GM21360 (cell line): ENCODE data around the gene AP3S1.

Experiments
- ATAC-seq: cut with Tn5 transposase; IDR thresholded peaks from one replicate; pipeline ENCODE4 v1.9.1; 2021; ENCODE audit warnings: mild to moderate bottlenecking, moderate library complexity; ENCODE audit not compliant: unreplicated experiment

The AP3S1 gene

DNA sequence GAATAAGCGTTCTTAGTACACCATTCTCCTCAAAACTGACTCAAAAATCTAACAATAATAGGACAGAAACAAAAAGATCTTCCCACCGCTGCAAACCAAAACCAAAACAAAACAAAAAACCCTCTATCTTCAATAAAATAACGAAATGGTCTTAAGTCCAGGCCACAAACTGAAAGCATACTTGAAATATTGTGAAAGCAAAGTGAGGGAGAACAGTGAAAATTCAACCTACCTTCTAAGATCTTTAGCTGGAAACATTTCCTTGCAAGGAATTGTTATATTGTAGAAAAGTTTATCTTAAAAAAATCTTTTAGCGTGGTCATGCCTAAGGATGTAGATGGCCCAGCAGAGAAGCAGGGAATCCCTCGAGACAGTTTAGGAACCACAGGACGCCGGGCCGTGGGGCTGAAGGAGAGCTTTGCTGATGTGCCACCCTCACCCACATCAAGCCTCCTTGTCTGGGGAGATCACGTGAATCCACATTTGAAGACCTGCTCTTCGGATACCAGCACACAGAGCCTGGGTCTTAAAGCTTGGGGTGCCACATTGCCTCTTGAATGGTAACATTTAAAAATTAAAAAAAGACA lies 92.7 kb downstream of the AP3S1 start:
- ATAC-seq: no peak

DNA sequence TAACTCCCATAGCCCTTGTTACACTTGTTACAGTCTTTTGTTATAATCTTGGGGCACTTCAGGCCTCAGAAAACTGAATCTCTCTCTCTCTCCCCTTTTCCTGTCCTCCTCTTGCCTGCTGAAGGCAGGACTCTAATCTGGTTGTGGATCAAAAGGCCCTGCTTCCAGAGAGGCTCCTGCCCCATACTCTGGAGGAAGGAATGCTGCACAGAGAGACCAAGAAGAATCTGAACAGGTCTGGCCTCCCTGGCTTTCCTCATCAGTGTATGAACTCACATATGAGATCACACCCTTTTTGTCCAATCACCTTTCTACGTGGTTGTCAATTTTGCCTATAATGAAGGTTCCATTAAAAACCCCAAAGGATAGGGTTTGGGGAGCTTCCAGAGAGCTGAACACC lies 94.3 kb downstream of the AP3S1 start:
- ATAC-seq: no peak

DNA sequence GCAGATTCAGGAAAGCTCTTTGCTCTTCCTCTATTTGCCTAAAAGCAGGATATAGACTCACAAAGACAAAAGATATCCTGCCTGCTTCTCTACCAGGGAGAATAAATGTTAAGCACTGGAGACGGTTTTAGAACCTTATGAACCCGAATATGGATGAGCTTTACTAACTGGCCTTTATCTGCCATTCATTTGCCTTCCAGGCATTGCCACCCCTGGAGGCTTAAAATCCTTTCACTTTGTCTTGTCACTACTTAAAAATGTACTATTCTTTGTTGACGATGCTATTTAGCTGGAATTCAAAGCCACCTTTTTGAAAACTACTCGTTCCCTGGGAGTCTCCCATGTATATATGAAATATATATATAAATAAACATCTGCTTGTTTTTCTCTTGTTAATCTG lies 97.3 kb downstream of the AP3S1 start:
- no peak for ATAC-seq

DNA sequence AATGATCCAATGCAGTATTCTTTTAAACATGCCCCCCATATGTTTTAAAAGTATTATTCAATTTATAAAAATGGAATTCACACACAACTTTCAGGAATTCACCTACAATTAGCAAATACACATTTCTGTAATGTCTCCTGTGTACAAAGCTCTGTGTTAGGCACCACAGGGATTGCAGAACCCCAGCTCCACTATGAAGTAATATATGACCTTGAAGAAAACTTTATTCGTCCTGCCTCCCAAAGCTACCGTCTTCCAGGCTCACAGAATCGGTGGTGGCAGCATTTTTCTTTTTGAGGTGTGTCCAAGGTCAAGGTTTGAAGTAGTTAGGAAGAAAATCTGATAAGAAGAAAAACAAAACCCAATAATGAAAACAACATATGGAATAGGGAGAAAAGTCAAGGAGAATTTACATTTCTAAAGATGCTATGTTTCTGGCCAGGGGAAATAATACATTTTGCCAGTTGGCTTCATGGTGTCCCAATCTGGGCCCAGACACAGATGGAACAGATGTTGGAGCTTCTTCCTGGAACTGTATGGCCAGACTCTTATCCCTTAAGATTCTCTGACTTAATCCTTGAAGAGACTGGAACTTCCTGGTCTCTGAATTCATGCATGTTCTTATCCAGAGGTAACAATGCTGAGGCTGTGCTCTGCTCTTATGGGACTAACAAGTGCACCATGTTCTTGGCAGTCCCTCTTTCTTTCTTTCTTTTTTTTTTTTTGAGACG lies 98.5 kb downstream of the AP3S1 start:
- ATAC-seq: no peak

DNA sequence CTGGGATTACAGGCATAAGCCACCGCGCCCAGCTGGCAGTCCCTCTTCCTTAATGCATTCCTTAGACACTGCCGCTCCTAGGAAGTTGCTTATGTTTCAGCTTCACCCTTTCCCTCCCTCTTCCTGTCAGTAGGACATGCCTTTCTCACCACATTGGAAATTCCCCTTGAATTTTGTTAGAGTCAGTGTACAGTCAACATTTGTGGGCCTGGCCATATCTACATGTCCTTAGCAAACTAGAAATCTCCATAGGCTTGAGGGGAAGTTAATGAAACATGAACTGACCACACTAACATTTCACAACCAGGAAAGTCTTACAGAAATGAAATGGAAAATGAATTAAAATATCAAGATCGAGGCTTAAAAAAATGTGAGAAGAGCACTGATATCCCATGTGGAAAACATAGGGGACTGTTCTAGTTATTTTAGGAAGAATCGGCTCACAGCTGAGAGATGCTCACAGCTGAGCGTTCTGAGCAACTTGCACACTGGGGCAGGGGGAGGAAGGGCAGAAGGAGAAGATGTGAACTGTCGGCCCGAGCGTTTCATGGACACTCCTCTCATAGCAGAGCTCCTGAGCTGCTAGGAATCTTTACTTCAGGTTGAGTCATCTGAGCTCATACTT lies 99.4 kb downstream of the AP3S1 start:
- no peak for ATAC-seq

DNA sequence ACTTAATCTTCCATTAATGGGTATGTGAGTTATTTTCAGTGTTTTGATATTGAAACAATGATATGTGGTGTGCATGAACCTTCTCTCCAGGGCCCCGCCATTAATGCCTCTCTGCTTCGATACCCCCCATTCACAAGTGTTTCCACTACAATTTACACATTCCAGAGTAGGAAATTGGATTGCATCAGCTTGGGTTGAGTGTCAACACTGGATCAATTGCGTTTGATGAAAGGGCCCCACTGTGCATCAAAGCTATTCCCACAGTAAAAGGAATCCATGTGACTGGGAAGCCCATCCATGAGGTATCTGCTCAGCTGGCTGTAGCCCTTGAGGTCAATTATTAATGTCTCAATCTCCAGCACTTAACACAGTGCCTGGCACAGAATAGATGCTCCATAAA lies 102.8 kb downstream of the AP3S1 start:
- no peak for ATAC-seq

DNA sequence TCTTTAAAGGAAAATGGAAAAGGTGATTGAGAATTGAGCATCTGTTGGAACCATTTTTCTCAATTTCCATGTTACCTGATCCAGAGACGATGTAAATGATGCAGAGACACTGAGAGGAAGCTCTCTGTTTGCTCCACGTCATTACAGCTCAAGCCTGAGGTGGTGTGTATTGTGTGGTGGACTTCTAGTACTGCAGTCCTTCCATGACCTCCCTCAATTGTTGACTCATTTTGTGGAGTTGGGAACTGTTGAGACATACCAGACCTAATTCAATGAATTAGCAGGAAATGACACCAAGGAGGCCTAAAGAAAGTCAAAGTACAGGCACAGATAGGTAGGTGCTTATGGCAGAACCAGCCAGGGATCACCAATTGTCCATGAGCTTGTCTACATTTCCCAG lies 104.9 kb downstream of the AP3S1 start:
- ATAC-seq: no peak

DNA sequence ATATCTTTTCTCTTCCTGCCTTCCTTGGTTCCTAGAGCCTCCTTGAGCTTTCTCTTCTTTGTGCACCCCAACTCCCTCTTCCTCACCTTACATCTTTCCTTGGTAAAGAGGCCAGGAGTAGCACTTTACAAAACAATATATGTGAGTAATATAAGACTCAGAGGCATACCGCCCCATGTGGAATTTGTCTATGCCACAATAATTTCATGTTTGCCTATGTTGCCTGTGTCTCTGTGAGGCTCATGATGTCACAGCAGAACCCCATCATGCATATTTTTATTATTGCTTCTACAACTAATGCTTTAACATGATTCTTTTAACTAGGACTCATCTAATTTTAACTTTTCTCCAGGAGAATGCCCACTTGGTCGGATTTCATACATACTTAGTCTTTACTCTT lies 105.5 kb downstream of the AP3S1 start:
- no peak for ATAC-seq

DNA sequence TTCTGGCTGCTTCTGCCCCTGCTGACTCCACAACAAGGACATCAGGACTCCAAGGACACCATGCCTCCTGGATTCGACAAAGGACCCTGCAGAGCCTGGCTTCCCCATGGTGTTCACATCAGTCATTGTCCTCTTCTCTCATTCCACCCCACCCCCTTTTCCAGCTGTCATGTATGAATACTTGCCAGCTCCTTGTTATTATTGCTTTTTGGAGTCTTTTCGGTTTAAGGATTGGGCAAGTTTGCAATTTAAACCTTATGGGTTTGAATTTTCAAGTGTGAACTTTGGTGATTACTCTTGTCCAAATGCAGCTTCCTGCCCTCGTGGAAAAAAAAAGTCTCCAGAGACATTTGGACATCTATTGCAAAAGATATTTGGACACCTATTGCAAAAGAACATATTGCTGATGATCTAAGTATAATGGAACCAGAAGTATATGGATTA lies 106.4 kb downstream of the AP3S1 start:
- no peak for ATAC-seq

DNA sequence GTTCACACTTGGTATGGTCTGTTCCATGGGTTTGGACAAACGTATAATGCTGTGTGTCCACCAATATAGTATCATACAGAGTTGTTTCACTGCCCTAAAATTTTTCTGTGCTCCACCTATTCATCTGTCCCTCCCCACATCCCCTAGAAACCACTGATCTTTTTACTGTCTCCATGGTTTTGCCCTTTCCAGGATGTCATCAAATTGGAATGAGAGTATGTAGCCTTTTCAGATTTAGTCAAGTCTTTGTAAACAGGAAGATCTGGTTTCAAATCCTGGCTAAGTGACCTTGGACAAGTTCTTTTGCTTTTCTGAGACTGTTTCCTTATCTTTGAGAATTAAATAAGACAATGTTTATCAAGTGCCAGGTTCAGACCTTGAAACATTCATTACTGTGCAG lies 107.4 kb downstream of the AP3S1 start:
- no peak for ATAC-seq

DNA sequence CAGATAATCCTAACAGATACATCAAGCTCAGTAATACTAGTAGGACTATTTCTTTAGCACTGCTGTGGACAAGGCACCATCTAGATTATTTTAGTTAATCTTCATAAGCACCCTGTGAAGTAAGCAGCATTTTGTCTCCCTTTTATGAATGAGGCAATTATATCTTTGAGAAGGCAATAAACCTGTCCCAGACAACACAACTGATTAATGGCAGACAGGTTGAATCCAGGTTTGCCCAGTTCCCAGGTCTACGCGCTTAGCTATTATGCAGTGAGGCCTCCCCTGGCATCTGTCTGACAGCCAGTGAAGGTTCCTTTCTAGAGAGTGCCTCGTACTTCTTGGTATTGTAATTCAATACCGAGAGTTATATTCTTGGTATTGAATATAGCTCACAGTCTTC lies 110.9 kb downstream of the AP3S1 start:
- ATAC-seq: no peak

DNA sequence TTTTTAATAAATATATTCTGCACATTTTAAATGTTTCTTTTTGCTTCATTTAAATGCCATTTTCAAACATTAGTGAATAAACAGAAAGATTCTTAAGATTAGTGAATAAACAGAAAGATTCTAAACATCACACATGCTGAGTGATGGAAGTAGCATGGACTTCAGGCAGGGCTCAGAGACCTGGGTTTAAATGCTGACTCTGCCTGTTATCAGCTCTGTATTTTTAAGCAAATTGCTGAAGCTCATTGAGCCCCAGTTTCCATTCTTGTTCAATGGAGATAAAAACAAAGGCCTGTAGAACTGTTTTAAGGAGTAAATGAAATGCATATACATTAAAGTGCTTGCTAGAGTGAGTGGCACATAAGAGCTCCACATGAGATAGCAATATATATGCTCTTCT lies 112.4 kb downstream of the AP3S1 start:
- no peak for ATAC-seq

DNA sequence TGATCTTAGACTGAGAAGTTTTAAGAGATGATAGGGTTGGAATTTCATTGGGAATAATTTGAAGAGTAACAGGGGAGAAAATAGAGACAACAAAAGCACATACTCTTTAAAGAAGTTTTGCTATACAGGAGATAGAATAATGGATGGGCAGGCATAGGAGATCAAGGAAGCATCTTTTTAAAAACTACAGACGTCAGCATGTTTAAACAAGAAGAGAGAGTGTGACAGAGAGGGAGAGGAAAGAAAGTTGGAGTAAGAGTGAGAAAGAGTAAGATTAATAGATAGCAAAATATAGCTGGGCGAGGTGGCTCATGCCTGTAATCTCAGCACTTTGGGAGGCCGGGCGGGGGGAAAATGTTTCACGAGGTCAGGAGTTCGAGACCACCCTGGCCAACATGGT lies 115.2 kb downstream of the AP3S1 start:
- no peak for ATAC-seq

DNA sequence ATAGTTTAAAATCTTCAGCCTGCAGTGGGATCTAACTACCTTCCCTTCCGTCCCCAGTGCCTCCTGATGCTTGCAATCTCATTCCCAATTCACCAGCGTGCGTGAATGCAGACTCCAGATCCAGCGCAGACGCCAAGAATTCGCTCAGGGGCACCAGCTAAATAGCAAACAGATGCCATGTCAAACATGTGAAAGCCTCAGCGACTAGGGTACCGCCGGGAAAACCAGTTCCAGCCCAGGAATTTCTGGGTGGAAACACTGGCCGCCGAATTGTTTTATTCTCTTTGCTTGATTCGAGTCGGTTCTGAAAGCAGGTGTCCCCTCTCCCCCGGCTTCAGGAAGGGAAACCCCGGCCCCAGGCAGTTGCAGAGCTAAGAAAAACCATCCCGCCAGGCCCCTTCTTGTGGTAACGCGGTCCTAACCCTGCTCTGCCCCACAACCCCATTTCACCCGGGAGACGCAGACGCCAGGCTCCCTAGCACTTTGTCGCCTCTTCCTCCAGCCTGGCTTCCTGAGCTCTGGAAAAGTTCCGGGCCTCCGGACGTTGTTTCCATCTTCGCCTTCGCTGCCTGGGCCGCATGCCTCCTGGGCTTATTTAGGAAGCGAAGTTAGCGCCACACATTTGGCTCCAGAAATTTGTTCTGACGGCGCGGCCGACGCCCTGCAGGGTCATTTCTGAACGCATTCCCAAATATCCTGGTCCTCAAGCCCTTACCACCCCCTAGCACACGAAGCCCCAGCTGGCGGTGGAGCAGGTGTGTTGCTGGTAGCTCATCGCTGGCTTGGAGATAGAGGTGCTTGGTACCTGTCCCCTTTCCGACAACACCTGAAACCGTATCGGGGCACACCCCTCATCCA lies 119.9 kb downstream of the AP3S1 start:
- no peak for ATAC-seq

DNA sequence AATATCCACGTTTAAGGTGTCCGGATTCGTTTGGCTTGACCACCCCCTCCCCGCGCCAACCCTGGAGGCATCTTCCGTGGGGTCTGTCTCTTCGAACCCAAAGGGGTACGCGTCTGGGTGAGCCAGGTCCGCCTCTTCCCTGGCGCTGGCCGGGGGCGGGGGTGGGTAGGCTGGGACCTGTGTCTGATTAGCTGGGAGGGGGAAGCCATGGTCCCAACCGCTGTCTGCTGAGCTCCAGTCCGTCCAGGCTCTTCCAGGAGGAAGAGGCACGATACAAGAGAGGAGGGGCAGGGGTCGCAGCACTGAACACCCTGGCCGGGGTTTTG lies 120.5 kb downstream of the AP3S1 start, which contains the start of gene LVRN:
TSS of gene LVRN (plus strand) at position 237 of the 326 bp plus-strand sequence. CDS start 143 bp downstream, outside the sequence.
- ATAC-seq: no peak

DNA sequence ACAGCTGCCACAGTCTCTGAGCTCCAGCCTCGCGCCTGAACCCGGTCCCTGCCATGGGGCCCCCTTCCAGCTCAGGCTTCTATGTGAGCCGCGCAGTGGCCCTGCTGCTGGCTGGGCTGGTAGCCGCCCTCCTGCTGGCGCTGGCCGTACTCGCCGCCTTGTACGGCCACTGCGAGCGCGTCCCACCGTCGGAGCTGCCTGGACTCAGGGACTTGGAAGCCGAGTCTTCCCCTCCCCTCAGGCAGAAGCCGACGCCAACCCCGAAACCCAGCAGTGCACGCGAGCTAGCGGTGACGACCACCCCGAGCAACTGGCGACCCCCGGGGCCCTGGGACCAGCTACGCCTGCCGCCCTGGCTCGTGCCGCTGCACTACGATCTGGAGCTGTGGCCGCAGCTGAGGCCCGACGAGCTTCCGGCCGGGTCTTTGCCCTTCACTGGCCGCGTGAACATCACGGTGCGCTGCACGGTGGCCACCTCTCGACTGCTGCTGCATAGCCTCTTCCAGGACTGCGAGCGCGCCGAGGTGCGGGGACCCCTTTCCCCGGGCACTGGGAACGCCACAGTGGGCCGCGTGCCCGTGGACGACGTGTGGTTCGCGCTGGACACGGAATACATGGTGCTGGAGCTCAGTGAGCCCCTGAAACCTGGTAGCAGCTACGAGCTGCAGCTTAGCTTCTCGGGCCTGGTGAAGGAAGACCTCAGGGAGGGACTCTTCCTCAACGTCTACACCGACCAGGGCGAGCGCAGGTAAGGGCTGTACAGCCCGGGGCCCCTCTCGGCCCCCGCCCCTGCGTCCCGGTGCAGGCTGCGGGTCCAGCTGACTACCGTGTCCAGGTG lies 121.0 kb downstream of the AP3S1 start:
- no peak for ATAC-seq

DNA sequence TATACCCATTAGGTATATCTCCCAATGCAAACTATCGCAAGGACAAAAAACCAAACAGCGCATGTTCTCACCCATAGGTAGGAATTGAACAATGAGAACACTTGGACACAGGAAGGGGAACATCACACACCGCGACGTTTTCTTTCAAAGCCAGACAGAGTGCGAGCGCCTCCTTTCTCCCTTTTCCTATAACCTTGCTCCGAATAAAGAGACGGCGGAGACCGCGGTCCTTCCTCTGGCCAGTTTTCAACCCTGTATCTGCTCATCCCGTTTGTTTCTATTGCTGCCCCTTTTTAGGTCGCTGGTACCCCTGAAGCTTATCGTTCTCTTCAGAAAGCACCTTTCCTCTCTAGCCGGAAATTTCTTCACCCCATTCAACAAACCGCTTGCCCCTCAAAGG lies 121.8 kb downstream of the AP3S1 start:
- no peak for ATAC-seq
